ENCODE results near the gene TACC2. TPM values are rescaled to one million over a fixed set of nuclear protein-coding genes. Genes with fewer than 3 reads are reported as not detected.

Gene TACC2
- total RNA-seq, 4 donors from 2014 or later = 191 to 400 (median 261) TPM

DNA sequence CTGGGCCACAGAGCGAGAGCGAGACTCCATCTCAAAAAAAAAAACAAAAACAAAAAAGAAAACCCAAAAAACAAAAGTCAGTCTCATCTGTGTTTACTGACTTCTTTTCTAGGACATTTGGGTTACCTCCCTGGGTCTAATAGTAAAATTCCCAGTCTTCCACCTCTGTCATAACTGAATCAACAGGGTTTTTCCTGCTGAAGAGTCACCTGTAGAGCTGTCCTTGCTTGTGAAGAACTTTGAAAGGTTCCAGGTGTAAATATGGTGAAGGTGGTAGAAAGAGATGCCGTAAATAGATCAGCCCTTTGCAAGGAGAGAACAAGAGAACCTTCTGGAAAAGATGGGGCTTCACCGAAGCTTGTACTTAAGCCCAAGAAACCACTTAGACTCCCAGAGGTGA lies 169.4 kb downstream of the TACC2 start:
- WGBS, 2 donors = 97 to 99% methylated on average over 4 of the region's 4 CpGs
- H3K4me3 ChIP-seq (ENCODE audit: low read depth, poor library complexity, severe bottlenecking) = no peak overlapping the region
- intact Hi-C loops (cut with DNase I; ENCODE audit: low total_unique reads) = no loop called here
- DNase-seq (ENCODE audit: low spot score in 2 of 2) = no peak
- TF ChIP-seq, protein P1, sequence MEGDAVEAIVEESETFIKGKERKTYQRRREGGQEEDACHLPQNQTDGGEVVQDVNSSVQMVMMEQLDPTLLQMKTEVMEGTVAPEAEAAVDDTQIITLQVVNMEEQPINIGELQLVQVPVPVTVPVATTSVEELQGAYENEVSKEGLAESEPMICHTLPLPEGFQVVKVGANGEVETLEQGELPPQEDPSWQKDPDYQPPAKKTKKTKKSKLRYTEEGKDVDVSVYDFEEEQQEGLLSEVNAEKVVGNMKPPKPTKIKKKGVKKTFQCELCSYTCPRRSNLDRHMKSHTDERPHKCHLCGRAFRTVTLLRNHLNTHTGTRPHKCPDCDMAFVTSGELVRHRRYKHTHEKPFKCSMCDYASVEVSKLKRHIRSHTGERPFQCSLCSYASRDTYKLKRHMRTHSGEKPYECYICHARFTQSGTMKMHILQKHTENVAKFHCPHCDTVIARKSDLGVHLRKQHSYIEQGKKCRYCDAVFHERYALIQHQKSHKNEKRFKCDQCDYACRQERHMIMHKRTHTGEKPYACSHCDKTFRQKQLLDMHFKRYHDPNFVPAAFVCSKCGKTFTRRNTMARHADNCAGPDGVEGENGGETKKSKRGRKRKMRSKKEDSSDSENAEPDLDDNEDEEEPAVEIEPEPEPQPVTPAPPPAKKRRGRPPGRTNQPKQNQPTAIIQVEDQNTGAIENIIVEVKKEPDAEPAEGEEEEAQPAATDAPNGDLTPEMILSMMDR (IDR thresholded peaks at IDR 0.05) = no peak

DNA sequence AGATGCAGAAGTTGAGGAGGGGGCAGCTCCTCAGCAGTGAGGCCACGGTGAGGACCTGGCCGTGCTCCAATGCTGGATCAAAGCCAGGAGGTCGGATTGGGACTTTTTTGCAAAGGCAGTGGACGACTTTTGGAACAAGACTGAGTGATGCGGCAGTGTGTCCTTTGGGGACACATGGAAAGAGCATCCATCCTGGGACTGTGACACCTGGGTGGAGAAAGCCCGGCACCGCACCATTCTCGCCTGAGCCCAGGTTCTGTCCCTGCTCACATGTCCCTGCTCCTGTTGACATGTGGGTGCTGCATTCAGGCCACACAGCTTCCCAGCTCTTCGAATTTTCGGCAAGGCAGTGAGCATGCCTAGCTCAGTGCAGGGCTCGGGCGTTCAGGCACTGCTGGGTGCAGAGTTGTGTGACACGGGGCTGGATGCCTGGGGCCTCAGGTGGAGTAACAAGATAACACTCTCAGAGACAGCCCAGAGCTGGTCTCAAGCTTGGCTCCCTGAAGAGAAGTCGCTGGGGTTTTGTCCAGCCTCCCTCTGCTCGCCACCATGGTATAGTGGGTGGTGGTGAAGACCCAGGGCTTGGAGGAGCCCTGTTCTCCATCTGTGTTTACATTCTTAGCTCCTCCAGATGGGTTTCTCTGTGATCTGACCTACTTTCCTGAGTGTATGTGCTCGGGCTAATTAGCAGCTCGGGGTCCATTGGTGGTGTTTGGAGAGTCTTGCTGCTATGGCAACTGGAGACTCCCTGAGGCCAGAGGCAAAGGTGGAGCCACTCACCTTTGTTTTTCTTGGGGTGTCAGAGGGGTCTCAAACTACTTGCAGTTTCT lies 170.4 kb downstream of the TACC2 start:
- DNase-seq (ENCODE audit: low spot score in 2 of 2) = no peak
- H3K4me3 ChIP-seq (ENCODE audit: low read depth, poor library complexity, severe bottlenecking) = no peak overlapping the region
- 64 to 65% methylated on average over 15 to 16 of the region's 17 CpGs for whole genome bisulfite sequencing, 2 donors
- intact Hi-C loops (cut with DNase I; ENCODE audit: low total_unique reads) = no loop called here
- TF ChIP-seq, protein P1 (IDR thresholded peaks at IDR 0.05) = no peak
- TF ChIP-seq POLR2A (IDR thresholded peaks at IDR 0.05) = no peak

DNA sequence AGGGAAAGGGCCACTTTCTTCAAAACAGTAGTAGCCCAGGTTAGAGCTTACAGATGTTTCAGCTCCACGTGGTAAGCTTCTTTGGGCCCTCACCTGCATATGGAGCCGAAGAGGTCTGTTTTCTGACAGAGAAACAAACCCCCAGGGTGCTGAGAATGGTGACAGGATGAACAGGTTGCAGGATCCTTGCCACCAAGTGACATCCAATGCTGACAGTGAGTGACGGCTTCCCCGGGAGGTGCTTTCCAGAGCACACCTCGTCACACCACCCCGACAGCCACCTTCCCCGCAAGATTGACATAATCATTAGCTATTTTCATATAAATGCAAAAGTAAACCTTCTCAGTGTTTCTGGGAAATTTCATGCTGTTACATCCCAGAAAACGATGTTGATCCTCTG lies 172.8 kb downstream of the TACC2 start:
- TF ChIP-seq POLR2A (IDR thresholded peaks at IDR 0.05) = no peak
- TF ChIP-seq, protein P1 (IDR thresholded peaks at IDR 0.05) = no peak
- intact Hi-C loops (cut with DNase I; ENCODE audit: low total_unique reads) = no loop called here
- WGBS, 2 donors = 82 to 90% methylated on average over 8 of the region's 8 CpGs
- H3K4me3 ChIP-seq (ENCODE audit: low read depth, poor library complexity, severe bottlenecking) = no peak overlapping the region
- no peak for DNase-seq (ENCODE audit: low spot score in 2 of 2)

DNA sequence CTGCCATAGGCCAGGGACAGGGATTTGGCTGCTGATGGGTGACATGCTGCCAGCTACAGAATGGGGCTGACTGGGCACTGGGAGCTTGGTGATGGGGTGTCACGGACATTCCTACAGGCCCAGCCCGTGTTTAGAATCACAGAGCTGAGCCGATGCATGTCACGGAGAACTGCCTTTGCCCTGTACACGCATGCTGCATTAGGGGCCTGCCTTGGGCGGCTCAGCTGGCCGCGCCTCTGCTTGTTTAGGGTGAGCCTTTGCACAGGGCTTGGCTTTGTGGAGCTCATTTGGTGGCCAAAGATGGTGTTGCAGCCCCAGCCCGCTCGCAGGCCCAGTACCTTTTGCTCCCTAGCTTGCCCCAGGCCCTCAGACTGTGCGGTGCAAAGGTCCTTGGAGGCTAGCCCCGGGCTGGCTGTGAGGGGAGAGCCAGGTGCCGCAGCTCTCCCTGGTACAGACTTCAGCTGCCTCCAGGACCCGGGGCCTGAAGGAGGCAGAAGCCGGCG lies 173.8 kb downstream of the TACC2 start:
- TF ChIP-seq POLR2A (IDR thresholded peaks at IDR 0.05) = no peak
- TF ChIP-seq, protein P1 (IDR thresholded peaks at IDR 0.05) = no peak
- 50 to 58% methylated on average over 12 to 16 of the region's 16 CpGs for WGBS, 2 donors
- H3K4me3 ChIP-seq (ENCODE audit: low read depth, poor library complexity, severe bottlenecking) = no peak overlapping the region
- intact Hi-C loops (cut with DNase I; ENCODE audit: low total_unique reads) = no loop called here
- DNase-seq (ENCODE audit: low spot score in 2 of 2) = no peak

DNA sequence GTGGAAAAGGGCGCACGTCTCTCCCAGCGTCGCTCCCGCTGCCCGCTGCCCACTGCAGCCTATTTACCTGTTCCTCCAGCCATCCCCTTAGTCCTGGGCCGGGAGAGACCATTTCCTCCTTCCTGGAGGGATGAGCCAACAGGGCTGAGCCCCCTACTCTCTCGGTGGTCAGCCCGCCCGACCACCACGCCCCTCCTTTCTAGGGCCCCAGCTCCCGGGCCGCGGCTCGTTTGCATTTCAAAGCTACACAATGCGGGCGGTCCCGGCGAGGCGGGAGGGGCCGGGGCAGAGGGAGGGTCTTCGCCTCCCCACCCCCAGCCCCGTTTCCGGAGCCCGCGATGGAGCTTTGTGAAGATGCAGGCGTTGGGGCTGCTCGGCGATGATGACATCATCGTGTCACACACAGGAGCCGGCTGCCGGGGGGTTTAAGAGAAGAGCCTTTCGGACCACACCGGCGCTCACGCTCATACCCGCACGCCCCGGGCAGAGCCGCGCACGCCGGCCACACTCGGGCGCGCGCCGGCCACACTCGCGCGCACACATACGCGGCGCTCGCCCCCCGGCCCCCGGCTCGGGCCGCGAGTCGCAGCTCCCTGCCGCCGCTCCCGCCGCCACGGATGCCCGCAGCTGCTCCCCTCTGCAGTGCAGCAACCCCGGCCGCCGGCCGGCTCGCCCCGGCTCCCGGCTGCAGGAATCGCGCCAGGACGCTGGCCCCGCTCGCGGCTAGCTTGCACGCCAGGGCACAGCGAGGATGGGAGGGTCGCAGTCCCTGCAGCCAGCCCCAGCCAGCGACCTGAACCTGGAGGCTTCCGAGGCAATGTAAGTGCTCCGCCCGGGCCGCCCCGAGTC lies 174.4 kb downstream of the TACC2 start:
- 38 to 46% methylated on average over 62 to 72 of the region's 89 CpGs for WGBS, 2 donors
- intact Hi-C loops (cut with DNase I; ENCODE audit: low total_unique reads) = no loop called here
- no peak for DNase-seq (ENCODE audit: low spot score in 2 of 2)
- TF ChIP-seq, protein P1 (IDR thresholded peaks at IDR 0.05) = no peak
- no peak for TF ChIP-seq POLR2A (IDR thresholded peaks at IDR 0.05)
- H3K4me3 ChIP-seq (ENCODE audit: low read depth, poor library complexity, severe bottlenecking) = no peak overlapping the region

Measured in lower leg skin (tissue), 4 donors.